HG03045 (cell line): ENCODE data around the gene APLP2.

Experiments
- ATAC-seq: cut with Tn5 transposase; IDR thresholded peaks from one replicate; pipeline ENCODE4 v1.9.1; 2021; ENCODE audit warnings: mild to moderate bottlenecking, moderate library complexity; ENCODE audit not compliant: unreplicated experiment

The APLP2 gene

DNA sequence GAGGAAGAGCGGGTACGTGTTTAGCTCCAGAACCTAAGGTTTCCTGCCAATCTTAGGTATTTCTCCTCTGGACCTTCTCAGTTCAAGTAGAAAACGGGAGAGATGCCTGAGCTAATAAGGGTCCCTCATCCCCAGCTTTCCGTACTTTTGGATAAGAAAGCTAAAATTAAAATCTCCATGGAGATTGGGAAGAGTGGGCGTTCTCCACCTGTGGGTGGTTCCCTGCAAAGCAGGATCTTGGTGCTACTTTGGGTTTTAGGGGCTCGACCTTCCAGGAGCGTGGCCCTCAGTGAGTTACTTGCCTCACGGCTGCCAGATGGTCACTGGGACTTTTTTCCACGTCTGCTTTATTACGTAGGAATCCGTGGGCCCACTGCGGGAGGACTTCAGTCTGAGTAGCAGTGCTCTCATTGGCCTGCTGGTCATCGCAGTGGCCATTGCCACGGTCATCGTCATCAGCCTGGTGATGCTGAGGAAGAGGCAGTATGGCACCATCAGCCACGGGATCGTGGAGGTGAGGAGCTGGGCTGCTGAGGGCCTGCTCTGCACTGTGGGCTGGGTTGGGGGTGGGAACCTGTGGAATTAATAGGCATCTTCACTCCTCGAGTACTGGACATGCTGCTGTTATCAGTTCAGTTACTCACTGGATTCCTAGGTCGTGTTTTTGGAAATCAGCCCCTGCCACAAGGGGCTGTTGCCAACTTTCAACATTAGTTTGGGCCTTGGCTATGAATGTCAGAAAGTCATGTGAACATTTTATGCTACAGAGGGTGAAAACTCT, 72.1 kb downstream of the APLP2 start:
- ATAC-seq, result no peak

DNA sequence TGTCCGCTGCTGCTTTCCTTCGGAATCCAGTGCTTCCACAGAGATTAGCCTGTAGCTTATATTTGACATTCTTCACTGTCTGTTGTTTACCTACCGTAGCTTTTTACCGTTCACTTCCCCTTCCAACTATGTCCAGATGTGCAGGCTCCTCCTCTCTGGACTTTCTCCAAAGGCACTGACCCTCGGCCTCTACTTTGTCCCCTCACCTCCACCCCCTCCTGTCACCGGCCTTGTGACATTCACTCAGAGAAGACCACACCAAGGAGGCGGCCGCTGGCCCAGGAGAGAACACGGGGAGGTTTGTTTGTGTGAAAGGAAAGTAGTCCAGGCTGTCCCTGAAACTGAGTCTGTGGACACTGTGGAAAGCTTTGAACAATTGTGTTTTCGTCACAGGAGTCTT, 74.4 kb downstream of the APLP2 start:
- ATAC-seq, result no peak

DNA sequence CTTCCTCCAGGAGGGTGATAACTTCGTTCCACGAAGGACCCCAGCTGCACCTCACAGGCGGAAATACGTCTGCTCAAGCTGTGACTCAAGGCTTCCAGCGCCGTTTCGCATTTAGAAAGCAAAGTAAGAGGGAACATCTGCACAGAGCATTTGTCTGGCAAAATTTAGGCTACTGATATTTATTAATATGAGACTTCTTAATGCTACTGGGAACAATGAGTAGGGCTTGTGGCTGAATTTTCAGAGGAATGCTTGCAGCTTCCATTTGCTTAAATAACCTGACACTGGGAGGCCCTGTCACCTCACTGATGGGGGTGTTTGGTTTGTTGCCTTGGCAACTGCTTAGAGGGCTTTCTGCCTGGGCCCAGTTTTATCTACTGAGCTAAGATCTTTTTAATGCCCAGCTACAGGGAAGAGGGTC, 75.2 kb downstream of the APLP2 start:
- ATAC-seq, result no peak

DNA sequence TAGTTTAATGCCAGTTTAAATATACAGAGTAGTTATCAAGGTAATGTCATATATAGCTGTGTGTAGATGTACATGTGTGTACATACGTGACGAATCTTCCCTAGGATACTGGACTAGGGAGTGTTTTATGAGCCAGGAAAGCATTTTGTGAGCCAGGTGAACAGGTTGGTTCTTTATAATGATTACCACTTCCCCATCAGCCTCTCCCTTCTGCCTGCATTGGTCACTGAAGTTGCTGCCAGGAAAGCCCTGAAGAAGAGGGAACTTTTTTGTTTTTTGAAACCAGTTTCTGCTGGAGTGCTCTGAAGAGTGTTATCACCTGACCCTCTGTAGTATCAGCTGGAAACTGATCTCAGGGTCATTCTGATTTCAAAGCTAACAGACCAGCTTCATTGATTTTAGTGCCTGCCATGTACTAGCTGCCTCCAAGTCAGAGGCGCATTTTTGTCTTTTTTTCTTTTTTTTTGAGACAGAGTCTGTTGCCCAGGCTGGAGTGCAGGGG, 75.7 kb downstream of the APLP2 start:
- no peak for ATAC-seq

DNA sequence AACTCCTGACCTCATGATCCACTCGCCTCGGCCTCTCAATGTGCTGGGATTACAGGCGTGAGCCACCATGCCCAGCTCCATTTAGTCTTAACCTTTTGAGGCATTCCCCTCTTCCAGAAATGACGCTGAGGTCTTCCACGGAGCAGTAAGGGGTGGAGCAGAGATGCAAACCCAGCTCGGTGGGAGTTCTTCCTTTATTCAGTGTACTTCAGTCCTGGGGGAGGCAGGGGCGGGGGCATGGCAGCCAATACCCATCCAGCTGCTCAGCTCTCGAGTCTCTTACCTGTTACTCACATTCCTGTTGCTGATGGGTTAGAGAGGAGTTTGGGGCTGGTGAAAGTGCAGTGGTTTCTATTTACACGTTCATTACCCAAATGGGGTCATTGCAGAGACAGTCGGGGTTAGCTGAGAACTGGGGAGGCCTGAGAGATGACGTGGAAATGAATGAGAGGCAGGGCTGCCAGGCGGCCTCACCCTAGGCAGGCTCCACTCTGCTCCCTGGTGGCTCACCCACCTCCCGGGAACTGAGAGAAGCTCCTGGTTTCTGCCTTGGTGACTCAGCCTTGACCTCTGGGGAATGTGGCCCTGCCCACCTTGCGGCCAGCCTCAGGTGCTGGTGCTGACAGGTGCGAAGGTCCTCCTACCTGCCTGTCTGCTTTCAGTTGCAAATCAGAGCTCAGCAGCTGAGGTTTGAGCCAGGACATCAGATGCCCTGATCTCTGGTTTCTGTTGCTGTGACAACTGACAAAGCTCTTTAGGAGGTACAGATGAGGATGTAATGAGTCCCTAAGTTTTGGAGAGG, 76.5 kb downstream of the APLP2 start:
- ATAC-seq, result no peak

DNA sequence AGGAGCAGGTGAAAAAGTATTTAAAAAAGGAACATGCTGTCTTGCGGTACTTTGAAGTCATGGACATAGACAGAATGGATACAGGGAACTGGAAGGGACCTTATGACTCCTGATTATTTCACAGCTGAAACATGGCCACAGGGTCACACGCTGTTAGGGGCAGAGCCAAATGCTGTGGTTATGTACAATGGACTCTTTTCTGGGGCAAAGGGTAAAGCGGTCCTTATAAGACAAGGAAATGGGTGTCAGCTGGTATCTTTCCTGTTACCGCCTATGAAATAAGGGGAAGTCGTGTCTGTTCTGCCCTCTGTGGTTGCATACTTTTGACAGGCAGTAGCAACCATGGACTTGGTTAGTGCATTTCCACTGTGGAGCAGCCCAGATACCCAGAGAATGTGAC, 77.1 kb downstream of the APLP2 start:
- ATAC-seq, result no peak

DNA sequence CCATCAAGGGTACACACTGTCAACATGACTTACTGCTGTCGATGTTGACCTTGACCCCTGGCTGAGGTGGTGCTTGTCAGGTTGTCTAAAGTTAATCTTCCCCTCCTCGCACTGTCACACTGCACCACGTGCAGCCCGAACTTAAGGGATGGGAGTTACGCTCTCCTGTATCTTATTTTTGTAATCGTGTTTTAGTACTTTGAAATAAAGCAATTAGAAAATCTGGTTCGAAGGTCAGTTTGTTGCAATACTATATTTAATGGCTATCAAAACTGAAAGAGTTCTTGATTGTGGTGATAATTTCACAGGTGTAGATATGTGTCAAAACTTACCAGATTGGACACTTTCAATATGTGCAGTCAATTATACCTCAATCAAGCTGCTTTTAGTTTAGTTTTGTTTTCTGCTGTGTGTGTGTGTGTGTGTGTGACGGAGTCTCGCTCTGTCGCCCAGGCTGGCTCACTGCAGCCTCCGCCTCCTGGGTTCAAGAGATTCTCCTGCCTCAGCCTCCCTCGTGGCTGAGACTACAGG, 79.2 kb downstream of the APLP2 start:
- no peak for ATAC-seq

DNA sequence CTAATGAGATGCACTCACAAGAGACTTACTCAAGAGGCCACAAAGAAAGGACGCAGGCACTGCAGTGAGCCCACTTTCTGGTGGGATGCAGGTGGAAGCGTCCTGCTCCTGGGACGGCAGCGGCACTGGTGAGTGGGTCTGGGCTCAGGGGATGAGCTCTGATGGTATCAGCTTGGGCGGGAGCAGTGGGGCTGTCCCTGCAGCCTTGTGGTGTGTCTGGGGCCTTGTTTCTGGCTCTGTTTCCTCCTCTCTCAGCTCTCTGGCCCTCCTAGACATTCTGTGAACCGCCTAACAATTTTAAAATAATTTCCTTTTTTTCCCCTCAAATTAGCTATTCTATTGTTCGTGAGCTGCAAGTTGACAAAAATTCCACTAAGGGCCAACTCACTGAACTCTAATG, 81.1 kb downstream of the APLP2 start:
- no peak for ATAC-seq

DNA sequence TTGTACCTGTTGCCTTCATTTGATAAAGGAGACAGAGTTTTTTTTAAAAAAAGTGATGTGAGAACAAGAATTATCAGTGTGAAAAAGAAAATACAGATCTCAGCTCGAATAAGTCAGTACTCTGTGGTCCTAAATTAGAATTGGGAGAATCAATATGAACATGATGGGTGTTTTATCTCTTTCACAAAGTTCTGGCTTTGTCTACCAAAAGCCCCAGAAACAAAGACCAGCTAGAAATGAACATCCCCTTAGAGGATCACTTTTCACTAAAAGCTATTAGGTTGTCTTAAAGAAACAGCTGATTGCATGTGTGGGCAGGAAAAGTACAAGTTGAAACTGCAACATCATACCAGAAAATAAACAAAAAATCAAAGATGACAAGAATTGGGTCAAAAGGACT, 81.5 kb downstream of the APLP2 start:
- ATAC-seq, result no peak

DNA sequence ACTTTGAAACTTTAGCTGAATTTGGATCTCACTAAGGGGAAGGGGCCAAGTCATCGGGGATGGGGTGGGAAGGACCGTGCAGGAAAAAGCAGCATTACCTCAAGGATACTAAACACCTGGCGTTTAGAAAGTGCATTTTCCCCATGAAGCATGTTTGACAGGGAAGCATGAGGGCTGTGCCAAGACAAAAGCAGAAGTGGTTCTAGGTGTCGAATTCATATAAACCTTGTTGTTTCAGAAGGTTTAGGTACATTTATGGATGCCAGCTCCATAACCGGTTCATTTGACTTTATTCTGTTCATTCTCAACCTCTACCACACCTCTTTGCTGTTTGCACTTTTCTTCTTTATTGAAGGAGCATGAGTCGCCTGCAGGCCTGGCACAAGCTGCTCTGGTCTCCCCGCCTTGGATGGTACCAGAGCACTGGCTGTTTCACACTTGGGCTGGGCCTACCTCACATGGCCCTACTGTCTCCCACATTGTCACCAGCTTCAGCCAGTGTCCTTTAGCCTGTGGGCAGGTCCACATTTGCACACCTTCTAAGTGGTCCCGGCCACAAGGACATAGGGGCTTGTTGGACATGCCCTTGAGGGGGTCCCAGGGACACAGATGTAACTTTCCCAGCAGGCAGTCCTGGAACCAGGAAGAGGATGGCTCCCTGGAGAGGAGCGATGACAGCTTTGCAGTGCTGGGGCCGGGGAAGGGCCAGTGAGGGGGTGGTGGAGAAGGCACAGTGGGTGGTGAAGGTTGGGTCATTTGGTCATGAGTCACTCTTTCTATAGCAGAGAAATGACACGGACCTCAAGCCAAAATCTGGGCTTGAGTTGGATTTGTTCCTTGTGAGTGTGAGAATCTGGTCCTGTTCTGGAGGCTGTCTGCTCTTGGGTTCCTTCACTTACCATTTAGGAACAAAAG, 86.7 kb downstream of the APLP2 start:
- no peak for ATAC-seq

DNA sequence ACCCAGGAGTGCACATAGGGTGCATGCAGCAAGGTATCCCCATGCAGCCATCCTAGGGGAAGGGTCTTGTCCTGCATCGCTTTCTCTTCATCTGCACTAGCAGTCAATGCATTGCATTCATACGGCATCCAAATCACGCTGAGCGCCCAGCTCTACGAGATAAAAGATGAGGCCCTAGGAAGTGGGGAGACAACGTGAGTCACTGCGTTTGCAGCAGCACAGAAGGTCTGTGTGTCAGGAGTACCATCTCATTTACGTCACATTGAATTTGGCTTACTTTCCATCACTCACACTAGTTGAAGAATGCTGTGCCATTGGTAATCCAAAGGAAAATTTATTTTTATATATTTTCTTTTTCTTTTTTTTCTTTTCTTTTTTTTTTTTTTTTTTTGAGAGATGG, 87.4 kb downstream of the APLP2 start:
- ATAC-seq, result no peak

DNA sequence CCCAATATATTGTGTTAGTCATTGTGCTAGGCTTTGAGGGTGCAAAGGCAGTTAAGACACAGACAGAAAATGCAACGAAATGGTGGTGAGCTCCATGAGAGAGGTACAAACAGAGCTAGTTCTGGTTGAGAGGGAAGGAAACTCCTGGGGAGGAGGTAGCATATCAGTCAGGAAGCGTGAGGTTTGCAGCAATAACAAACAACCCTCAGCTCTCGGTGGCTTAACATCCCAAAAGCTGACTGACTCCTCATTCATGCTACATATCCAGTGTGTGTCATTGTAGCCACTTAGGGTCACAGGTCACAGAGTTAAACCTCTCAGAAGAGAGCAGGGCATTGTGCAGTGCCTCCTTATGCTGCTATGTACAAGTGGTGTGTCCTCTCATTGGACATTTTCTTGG, 88.1 kb downstream of the APLP2 start:
- no peak for ATAC-seq

DNA sequence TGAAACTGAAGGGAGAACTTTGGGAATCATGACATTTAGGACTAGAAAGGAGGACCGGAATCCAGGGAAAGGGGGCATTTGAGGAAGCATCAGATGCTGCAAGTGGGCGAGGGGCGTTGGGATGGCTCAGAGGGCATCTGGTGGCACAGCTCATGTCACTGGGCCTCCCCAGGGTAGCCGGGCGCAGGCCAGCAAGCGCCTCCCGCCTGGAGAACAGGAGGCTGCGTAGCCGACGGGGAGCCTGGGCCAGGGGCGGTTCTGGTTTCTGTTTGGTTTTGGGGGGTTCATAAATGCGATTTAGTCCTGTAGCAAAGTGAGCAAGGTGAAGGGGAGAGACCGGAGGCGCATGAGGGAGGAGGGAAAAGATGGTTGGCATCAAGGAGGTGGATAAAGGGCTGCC, 89.4 kb downstream of the APLP2 start:
- no peak for ATAC-seq

DNA sequence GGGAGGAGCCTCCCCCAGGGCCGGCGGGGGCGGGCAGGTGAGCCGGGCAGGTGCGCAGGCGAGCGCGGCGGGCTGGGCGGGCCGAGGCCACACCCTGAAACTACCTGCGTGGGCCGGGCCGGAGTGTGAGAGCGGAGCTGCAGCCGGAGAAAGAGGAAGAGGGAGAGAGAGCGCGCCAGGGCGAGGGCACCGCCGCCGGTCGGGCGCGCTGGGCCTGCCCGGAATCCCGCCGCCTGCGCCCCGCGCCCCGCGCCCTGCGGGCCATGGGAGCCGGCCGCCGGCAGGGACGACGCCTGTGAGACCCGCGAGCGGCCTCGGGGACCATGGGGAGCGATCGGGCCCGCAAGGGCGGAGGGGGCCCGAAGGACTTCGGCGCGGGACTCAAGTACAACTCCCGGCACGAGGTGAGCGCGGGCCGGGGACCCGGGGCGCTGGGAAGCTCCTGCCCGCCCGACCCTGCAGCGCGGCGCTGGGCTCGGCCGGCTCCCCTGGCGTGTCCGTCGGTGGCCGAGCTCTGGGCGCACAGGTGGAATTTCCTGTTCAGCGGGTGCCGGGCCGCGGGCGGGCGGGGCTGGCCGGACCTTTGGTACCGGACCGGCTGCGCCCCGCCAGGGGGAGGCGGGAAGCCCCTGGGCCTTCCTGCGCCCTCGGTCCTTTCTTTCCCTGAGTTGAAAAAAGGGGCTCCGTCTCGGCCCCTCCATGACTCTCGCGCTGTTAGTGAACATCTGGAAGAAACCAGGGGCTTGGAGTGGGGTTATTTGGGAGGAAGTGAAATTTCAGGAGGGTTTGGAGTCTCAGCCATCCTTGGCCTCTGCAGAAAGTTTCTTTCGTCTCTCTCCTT, 90.2 kb downstream of the APLP2 start, which contains the start of gene ST14:
Gene ST14, plus strand, starts transcription at position 126 of the 841 bp plus-strand sequence. Its CDS starts 198 bp downstream, at position 324.
- ATAC-seq, result no peak

DNA sequence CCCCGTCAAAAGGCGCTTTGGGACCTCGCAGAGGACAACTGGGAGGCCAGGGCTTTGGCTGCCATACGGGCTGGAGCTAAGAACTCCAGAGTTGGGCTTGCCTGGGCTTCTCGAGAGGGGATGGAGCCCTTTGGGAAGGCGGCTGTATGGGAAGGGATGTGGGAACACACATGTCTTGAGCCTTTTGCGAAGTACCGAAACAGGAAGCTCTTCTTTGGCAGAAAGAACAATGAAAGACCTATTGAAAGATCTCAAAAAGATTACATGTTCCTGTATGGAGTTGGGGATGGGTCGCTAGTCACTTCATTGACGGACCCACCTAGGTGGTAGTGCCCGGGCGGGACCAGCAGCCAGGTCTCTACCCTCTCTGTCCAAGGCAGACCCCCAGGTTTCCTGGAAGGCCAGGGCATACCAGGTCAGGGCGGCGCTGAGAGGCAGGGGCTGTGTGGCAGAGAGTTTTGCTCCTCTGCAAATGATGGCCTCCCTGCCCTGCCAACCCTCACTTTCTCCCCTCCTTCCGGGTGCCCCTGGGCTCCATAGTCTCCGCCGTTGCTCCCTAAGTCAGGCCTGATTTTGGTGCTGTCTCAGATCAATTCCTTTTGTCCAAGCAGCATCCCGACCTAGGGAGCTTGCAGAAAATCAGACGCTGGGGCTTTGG, 90.9 kb downstream of the APLP2 start:
- no peak for ATAC-seq

DNA sequence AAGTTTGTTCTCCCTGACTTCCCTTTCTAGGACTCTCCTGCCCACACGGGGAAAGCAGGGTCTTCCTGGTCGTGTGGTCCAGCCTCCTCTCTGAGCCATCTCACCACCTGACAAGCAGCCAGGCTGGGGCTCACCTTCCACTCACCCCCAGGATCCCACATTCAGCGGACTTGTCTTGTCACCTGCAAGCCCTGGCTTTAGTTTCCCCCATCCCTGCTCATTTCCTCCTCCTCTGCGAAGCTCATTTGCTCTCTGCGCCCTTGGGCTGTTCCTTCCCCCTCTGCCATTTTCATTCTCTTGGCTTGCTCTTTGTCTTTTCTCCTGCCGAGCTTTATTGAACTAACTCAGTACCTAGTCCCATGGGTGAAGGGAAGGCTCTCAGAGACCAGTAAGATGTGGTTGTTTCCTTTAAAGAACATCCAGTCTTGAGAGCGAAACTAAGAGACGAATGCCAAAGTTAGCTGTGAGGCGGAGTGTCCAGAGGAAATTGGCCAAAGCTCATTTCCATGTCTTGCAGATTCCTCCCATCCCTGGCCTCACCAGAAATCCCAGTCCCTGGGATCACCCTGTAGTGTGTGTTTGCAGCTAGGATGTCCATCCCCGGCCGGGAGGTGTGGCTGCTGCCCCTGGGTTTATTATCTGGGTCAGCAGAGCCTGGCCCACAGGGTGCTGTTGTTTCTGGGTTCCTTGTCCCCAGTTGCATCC, 91.9 kb downstream of the APLP2 start:
- no peak for ATAC-seq

DNA sequence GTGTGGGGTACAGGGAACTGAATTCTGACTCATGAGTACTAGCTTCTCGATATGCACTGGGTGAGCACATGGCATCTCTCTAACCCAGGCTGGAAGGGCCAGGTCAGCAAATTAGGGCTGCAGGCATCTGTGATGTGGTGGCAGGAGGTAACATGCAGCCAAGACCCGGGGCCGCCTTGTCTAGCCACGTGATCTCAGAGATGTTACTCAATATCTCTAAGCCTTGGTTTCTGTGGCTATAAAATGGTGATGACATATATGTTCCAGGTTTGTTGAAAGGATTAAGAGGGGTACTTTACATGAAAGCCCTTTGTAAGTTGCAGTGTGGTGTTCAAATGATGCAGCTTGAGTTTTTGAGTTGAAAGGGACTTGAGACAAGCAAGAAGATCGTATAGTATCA, 93.0 kb downstream of the APLP2 start:
- no peak for ATAC-seq

DNA sequence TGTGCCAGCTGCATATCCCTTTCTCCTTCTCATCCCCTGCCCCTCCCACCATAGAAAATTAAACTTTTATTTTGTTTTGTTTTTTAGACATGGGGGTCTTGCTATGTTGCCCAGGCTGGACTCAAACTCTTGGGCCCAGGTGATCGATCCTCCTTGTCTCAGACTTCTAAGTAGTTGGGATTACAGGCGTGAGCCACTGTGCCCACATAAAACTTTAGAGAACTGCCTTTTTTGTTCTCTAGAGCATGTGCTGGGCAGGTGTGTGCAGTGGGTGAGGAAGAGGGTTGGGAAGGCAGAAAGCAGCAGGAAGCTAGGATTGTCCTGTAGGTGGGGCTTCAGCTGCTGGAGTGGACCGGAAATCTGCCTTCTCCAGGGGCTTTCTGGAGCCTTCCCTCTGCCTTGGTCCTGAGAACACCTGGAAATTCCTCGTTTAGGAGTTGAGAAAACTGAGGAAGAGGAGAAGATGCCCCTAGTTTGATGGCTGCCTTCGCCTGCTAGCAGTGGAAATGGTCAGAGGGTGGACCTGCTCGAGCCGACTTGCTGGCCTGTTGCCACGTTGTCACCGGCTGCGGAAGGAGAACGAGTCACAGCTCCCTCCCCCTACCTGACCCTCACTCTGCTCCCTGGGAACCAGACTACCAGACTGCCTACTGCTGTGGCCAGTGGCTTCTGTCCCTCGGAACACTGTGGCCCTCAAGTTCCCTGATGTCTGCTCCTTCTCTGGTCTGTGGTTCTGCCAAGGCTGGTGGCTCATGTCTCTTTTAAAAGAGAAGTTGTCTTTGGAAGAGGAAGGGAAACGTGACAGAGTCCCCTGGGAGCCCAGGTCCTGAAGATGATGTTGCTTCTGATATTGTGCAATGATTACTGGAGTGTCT, 93.9 kb downstream of the APLP2 start:
- ATAC-seq, result no peak
